Left hindlimb (tissue), 1 donor: Measurements from ENCODE around the gene MORC1.
"Not testable (repeated sequence)": the region's sequence is repeated elsewhere in the genome, so short reads cannot be mapped to it uniquely, and the experiment has no call there.

Experiments
- DNase-seq: peaks from one replicate; pipeline ENCODE4 v3.0.0-alpha.2; 2018

The MORC1 gene, protein sequence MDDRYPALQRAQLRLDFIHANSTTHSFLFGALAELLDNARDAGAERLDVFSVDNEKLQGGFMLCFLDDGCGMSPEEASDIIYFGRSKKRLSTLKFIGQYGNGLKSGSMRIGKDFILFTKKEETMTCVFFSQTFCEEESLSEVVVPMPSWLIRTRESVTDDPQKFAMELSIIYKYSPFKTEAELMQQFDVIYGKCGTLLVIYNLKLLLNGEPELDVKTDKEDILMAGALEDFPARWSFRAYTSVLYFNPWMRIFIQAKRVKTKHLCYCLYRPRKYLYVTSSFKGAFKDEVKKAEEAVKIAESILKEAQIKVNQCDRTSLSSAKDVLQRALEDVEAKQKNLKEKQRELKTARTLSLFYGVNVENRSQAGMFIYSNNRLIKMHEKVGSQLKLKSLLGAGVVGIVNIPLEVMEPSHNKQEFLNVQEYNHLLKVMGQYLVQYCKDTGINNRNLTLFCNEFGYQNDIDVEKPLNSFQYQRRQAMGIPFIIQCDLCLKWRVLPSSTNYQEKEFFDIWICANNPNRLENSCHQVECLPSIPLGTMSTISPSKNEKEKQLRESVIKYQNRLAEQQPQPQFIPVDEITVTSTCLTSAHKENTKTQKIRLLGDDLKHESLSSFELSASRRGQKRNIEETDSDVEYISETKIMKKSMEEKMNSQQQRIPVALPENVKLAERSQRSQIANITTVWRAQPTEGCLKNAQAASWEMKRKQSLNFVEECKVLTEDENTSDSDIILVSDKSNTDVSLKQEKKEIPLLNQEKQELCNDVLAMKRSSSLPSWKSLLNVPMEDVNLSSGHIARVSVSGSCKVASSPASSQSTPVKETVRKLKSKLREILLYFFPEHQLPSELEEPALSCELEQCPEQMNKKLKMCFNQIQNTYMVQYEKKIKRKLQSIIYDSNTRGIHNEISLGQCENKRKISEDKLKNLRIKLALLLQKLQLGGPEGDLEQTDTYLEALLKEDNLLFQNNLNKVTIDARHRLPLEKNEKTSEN

GRCh38 chr3:109117939-109118338 is at the start of gene MORC1:
MORC1 (minus strand) TSS chr3:109118134; CDS start chr3:109118059, 75 bp downstream.
- DNase-seq, result no peak

GRCh38 chr3:109165905-109166304 is 48.0 kb upstream of the MORC1 start:
- no peak for DNase-seq

- DNase-seq, result no peak
Measured at GRCh38 chr3:109161487-109162123, 43.7 kb upstream of the MORC1 start.

GRCh38 chr3:109155828-109156227 is 37.9 kb upstream of the MORC1 start:
- DNase-seq, result no peak

DNA sequence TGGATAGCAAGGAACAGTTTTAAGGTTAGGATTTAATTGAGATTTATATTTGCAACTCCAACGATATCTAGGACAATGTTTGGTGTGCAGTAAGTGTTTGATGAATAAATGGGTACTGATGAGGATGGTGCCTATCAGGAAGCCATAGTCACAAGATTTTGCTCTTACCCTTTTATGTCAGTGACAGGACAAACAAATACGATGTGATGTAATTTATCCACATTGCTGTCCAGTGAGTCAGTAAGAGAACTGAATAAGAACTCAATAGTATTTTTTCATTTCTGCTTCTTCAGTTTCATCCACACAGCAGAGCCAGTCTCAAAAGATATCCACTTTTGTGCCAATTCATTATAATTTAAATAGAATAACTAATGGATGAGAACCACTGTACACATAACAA is 37.0 kb upstream of the MORC1 start:
- DNase-seq, result no peak

DNA sequence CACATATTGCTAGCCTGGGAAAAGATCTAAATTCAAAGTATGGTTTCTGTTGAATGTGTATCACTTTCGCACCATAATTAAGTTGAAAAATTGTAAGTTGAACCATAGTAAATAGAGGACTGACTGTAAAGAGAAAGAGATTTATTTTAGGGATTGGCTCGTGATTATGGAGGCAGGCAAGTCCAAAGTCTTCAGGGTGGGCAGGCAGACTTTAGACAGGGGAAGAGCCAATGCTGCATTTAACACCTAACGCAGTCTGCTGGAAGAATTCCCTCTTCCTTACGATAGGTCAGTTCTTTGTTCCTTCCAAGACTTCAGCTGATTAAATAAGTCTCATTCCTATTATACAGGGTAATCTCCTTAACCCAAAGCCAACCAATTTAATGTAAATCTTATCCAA is 34.4 kb upstream of the MORC1 start:
- no peak for DNase-seq

- DNase-seq, result no peak
Measured at GRCh38 chr3:109149078-109149477, 31.1 kb upstream of the MORC1 start.

DNA sequence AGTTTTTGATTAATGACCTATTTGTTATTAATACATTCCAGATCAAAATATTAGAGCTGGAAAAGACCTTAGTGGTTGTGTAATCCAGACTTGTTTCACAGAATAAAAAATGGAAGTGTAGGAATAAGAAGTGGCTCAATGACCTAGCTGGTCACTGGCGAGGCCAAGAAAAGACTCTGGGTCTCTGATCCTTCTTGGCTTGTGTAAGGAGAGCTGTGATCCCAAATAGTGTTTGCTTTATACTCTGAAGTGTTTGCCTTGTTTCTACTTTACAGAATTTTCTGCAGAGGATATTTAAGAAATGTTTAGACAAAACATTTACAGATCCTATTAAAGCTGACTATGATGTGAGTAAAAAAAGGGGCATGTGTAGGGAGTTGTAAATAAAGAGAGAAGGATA is 25.7 kb upstream of the MORC1 start:
- DNase-seq, result no peak

DNA sequence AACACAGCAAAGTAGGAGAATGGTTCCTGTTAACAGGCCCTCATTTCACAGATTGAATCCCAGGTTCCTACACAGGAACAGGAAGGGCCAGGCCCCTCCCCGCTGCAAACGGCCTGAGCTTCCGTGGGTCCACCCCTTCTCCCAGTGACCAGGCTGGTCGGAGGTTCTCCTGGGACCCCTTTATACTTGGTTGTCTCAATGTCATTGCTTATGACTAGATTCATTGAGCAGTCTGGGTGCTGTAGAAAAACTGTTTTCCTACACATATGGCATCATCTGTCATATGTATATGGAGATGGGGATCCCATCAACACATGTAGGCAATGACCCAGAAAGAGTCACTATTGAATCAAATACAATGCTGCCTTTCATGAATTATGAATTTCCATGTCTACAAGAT is 22.4 kb upstream of the MORC1 start:
- no peak for DNase-seq

- DNase-seq, result no peak
Measured at GRCh38 chr3:109137761-109138160, 19.8 kb upstream of the MORC1 start.

DNA sequence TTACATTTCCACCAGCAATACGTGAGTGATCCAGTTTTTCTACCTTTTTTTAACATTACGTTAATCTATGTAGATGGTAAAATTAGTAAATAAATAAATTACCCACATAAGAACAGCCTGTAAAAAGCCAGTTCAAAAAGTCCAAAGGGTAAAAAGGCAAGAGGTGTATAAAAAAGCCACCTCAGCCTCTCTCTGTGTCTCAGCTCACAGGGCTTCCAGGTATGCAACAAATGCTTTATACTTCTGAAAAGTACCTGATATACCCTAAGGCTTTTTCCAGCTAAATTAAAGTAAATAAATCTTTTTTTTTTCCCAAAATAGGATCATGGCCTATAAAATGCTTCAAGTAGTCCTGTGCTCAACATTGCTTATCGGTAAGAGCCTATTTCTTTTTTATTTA is 18.6 kb upstream of the MORC1 start, which contains the start of gene C3orf85:
C3orf85 (plus strand) TSS at position 197 of the 400 bp plus-strand sequence; CDS start at position 326, 129 bp downstream.
- no peak for DNase-seq

DNA sequence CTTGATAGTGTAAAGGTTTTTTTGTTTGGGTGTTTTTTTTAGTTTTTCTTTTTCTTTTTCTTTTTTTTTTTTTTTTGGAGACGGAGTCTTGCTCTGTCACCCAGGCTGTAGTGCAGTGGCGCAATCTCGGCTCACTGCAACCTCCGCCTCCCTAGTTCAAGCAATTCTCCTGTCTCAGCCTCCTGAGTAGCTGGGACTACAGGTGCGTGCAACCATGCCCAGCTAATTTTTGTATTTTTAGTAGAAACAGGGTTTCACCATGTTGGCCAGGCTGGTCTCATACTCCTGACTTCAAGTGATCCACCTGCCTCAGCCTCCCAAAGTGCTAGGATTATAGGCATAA is 15.5 kb upstream of the MORC1 start:
- DNase-seq, result not testable (repeated sequence)

DNA sequence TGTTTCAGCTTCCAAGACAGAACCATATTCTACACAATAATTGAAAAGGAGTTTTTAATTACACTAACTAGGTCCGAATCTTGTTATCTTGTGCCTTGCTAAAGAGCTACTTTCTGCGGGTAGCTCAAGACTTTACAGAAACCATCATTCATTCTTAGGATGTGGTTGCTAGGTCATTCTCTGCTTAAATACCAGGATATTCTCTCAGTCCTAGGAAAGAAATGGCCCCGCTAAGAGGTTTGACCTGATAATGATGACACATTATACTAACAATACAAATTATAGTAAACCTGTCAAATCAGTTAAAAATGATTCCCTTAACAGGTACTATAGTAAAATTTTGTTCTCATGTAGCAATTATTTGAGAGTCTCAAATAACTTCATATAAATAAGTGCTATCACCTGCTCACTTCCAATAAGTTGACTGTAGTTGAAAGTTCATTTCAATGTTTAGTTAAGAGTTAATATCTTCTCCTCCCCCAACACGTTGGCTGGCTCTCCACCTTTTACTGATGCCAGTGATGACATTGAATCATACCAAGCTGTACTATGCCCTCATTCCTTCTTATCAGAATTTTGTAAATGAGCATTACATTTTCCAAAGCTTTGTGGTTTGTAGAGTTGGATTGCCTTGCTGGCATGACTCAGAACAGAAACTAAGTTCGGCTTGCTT is 15.0 kb upstream of the MORC1 start:
- DNase-seq, result no peak

DNA sequence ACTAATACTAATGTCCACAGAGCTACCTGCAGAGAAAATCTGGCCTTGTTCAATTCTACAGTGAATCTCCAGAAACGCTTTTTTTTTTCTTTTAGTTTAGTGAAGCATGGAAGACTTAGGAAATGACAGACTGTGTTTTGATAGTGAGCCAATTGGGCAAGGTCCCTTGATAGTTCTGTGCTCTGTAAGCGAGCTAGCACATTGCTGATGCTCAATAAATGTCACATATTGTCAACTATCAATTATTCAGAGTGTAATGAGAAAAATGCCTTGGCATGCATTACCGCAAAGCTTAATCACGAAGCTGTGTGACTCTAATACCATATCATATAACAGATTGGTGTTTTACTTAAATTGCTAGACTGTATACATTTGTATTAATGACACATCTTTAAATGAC is 13.3 kb upstream of the MORC1 start:
- no peak for DNase-seq

GRCh38 chr3:109127553-109127952 is 9.6 kb upstream of the MORC1 start:
- DNase-seq, result no peak

GRCh38 chr3:109125902-109126301 is 8.0 kb upstream of the MORC1 start:
- DNase-seq, result no peak

DNA sequence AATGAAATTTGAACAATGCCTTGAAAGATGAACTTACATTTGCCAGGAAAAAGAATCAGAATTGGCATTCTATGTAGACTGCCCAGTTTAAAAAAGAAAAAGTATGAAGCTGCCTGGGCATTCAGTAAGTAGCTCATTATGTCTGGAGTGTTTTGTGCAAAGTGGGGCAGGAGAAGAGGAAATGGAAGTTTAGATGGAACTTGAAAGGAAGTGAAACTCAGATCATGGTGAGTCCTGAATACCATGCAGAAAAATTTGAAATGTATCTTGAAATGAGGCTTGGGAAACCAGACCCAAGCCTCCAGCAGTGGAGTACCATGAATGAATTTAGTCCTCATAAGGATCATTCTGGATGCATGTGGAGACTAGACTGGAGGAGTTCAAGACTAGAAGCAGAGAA is 4.8 kb upstream of the MORC1 start:
- DNase-seq, result no peak

- DNase-seq, result no peak
Measured at GRCh38 chr3:109118584-109118983, 650 bp upstream of the MORC1 start.

DNA sequence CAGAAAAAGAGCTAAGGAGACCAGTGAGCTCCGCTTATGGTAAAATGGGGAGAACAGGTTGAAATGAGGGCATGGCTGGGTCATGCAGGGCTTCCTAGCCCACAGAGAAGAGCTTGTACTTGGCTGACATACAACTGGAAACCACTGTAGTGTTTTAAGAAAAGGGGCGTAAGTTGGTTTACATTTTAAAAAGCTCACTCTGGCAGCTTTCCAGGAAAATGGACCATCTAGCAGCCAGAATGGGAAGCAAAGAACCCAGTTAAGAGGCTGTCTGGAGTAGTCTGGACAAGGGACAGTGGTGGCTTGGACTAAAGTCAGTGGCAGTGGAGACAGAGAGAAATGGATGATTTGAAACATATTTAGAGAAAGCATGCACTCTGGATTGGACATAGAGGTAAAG is 1.9 kb downstream of the MORC1 start:
- no peak for DNase-seq

- DNase-seq, result no peak
Measured at GRCh38 chr3:109115451-109115850, 2.5 kb downstream of the MORC1 start.

GRCh38 chr3:109114746-109115145 is 3.2 kb downstream of the MORC1 start:
- DNase-seq, result no peak

GRCh38 chr3:109112946-109113760 is 4.8 kb downstream of the MORC1 start:
- no peak for DNase-seq
